Non-pigmented ciliary epithelial cell (primary cell): ENCODE results near the gene CHIT1.

ENCODE experiments used
- DNase-seq: peaks from one replicate; pipeline ENCODE4 v3.0.0-alpha.2; 2010; ENCODE audit warnings: low read depth

Gene CHIT1

GRCh38 chr1:203188686-203189232 lies 40.7 kb downstream of the CHIT1 start:
- DNase-seq, result no peak

- no peak for DNase-seq
Observed at GRCh38 chr1:203187689-203188264, 41.7 kb downstream of the CHIT1 start.

- DNase-seq, result no peak
Observed at GRCh38 chr1:203187304-203187685, 42.2 kb downstream of the CHIT1 start.

DNA sequence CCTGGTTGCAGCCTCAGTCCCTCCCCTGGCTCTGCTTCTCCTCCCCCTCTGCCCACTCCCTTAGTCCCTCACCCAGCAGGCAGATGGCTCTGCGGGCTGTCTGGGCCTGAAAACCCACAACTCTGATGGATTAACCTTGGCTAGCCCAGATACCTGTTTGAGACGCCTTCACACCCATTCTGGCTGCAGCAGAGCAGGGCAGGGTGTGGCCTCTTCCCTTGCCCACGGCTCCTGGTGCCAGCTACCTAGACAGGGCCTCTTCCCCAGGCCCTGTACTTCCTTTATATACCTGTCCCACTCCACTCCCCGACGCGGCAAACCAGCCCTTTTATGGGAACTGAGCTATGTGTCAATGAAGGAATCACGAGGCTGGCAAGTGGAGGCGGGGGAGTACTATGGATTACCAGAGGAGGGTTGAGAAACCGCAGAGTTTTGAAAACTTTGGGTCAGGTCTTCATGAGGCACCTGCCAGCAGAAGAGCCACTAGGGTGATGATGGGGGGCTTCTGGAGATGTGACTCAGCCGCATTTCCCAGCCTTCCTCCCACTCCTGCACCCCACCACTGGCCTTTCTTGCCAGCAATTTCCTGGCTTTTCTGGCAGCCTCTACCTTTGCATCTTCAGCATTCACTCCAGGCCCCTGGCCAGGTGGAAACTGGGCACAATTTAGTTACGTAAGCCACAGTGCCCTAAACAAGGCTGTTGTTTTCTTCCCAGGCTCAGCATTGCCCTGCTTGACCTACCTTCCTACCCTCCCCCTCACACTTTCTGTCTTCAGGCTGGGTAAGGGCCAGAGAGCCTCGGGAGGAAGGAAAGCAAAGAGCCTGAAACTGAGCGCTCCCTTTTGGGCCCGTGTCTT lies 42.8 kb downstream of the CHIT1 start, which contains the start of gene CHI3L1:
Gene CHI3L1, minus strand, starts transcription at position 259 of the 858 bp plus-strand sequence. Its CDS starts 81 bp downstream, at position 178.
- DNase-seq, result no peak

- DNase-seq, result no peak
Observed at GRCh38 chr1:203186091-203186445, 43.4 kb downstream of the CHIT1 start.

DNA sequence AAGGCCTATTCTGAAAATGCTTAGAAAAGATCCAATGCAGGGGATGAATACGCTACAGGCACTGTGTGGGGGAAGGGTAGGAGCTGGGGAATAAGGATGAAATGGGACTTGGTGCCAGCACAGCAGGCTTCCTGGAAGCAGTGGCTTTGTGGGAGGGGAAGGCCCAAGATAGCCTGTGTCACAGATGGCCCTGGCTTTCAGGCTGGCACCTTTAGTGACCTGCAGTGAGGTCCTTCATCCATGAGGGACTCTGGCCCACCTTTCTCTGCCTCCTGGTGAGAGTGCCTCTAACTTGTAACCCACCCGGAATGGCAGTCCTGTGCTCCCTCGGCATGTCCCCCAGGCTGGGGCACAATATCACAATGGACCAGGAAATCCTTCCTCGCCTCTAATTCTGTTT lies 43.9 kb downstream of the CHIT1 start:
- DNase-seq, result no peak

- DNase-seq, result no peak
Observed at GRCh38 chr1:203185061-203185461, 44.4 kb downstream of the CHIT1 start.

GRCh38 chr1:203184467-203184866 lies 45.0 kb downstream of the CHIT1 start:
- no peak for DNase-seq

DNA sequence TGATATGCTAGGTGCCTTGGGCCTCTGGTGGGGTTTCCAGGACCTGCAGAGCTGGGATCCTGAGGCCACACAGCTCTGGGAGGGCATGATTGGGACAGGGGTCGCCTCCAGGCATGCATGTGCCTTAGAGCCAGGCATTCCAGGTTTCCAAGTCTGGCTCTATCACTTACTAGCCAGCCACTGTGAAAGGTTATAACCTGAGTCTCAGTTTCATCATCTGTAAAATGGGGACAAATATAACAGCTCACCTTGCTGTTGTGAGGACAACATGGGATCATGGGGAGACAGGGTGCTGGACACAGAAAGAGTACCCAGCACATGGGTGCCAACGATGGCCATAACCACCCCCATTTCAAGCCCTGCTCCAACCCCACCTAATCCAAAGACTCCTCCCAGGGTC lies 45.6 kb downstream of the CHIT1 start:
- DNase-seq, result no peak

GRCh38 chr1:203182387-203182953 lies 47.0 kb downstream of the CHIT1 start:
- no peak for DNase-seq

DNA sequence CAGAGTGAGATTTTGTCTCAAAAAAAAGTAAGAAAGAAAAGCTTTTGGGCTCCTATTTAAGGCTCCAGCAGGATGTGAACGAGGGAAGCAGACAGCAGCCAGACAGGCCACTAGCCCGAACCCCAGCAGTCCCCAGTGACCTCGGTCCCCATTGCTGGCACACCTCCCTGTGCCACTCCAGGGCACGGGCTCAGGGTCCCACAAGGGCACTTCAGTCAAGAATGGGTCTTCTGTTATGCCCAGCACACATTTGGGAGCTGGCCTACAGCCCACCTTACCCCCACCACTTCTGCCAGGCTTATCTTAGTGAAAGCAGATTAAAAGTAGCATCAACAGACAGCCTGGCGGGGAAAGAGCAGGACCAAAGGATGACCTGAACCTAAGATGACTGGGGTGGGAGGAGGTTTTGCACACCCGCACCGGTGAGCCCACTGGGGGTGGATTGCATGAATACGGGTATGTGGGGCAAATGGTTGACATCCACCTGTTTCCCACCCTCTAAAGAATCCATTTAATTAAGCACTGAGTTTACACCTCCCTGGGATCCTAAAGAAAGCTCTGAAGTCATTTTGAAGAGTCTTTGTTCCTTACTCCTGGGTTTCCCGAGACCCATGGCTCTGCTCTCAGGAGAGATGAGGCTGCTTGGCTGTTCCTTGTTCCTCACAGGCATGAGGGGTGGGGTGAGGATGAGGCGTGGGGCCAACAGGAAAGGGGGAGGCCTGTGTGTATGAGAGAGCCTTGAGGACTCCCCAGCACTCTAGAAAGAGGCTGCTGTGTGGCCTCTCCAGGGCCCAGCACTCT lies 47.7 kb downstream of the CHIT1 start:
- DNase-seq, result no peak

DNA sequence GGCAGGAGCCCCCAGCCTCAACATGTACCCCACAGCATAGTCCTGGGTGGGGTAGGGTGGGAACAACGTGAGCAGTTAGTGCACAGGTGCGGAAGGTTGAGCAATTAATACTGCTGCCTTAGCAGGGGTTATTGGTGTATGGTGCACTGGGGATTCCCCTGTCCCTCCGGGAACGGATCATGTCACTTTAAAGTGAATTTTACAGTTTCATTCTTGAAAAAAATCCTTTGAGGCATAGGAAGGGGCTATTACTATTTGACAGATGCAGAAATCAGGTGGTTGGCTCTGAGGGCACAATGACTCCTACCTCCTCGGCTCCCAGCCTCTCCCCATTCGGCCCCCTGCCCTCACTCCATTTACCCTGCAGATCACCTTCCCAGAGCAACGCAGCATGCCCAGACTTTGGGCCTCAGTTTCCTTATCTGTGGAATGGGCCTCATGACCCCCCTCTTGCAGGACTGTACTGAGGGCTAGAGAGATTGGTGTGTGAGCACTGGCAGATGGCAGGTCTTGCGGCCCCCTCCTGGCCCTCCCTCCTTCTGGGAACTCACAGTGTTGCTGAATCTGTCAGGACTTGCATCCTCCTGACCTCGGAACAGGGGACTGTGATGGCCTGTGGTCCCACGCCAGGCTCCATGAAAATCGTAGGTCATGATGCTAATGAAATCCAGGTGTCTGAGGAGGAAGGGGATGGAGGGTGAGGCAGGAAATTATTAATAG lies 48.7 kb downstream of the CHIT1 start:
- DNase-seq, result no peak

DNA sequence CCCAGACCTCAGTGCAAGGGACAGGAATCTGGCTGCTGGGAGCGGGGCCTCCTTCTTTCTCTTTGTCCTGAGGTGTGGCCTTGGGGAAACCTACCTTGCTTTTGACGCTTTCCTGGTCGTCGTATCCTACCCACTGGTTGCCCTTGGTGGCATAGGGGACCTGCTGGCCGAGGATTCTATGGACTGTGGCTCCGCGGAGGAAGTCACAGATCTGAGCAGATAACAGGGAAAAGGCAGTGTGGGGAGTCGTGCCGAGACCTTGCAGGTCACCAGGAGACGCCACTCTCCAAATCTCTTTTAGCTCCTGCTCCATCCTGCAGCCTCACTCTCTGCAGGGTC lies 49.8 kb downstream of the CHIT1 start:
- no peak for DNase-seq

- no peak for DNase-seq
Observed at GRCh38 chr1:203178821-203179666, 50.4 kb downstream of the CHIT1 start.

DNA sequence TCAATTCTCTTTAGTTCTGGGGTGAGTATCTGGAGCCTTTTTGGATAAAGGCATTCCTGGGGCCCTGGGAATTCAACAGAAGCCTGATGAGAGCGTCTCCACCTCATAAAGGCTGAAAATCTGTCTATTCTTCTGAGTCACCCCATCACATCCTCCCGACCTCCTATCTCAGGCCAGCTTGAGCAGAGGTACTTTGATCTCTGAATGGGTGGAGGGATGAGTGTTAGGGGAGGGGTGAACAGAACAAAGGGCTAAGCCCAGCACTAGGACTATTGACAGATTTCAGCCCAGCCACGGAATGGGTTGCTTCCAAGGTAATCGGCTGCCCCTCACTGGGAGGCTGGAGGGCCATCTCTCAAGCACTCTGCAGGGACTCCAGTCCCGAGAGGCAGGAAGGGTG lies 51.4 kb downstream of the CHIT1 start:
- no peak for DNase-seq

DNA sequence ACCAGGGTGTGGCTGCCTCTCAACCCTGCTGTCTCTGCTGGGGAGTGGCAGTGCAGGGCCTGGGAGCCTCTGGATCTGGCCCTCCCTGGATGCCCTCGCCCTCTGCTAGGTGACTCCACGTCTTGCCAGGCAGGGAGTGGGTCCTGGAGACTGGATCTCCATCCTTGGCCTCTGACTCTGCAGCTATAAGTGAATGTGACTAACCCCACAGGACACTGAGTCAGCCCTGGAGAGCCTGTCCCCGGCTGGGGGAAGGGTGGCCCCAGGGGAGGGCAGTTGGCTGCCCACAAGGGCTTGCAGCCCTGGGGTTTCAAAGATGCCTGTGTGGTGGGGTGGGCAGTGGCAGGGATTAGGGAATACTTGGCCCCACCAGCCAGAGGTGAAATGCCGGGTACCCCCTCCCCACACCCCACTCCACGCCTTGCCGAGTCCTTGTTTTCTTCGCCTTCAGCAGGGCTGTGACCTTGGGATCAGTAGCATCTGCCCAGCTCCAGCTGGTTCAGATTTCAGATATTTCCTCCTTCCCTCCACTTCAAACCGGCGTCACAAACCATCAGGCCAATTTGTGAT lies 51.9 kb downstream of the CHIT1 start:
- no peak for DNase-seq

DNA sequence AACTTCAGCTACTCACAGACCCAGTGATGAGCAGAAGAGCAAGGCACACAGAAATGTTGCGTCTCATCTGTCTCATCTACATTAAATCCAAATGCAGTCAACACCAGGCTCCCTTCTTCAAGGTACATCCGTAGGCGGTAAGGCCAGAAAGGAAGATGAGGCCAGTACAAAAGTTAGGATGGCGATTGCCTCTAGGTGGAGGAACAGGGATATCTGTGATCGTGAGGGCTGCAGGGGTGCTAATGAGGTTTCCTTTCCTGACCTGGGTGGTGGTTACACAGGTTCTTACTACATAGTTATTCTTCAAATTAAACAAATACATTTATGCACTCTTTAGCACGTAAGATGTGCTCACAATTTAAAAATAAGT lies 52.5 kb downstream of the CHIT1 start:
- DNase-seq, result no peak

DNA sequence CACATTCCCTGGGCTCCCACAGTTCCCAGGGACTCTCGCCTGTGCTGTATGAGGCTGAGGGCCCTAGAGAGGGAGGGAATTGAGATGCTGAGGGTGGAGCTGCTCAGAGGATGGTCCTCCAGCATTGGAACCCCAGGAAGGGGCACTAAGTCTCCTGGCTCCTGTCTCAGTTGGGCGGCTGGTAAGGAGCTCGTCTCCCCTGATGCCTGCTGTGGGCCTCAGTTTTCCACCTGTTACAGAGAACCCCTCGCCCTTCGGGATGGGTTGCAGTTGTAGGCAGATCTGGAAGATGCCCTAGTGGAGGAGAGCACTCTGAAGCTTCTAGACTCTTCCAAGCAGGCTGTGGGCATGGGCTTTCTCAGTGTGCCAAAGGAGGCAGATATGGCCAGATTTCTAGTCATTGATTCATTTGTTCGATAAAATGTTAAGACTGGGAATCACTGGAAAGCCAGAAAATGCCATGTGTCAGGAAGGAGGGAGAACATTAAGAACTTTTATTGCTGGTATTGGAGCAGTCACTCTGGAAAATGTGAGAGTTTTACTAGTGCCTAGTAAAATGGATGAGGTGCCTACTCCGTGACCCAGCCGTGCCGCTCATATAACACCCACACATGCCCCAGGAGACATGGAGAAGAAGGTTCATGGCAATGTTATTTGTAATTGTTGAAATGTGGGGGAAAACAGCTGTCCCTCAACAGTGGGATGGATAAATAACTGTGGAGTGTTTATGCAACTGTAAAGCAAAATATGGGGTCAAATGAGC lies 53.0 kb downstream of the CHIT1 start:
- DNase-seq, result no peak

DNA sequence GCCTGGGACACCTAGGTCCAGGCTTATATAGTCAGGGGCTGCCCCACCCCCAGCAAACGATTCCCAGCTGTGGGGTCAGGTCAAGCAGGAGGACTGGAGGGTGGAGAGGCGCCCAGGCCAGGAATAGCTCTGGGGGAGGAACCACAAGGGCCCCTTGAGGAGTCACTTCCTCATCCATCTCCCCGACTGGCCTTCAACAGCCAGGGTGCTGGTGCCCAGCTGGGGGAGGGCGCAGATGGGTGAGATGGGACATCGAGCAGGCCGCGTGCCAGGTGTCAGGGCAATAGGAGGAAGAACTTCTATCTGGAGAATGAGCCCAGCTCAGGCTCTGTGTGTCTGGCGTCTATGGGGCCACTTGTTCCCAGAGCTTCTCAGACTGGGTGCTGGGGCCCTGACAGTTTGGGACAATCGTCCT lies 53.6 kb downstream of the CHIT1 start:
- no peak for DNase-seq
